ENCODE data around the gene SUMO2.
"Not testable (repeated sequence)": the region's sequence is repeated elsewhere in the genome, so short reads cannot be mapped to it uniquely, and the experiment has no call there.

The SUMO2 gene

GRCh38 chr17:75132018-75133000 is 50.5 kb downstream of the SUMO2 start:
- DNase-seq (ENCODE audit: low spot score in 2 of 2); H3K36me3 Mint-ChIP-seq (ENCODE audit: insufficient read depth); ATAC-seq (replicated peaks; ENCODE audit: extremely low read depth, poor library complexity, severe bottlenecking); H3K27me3 Mint-ChIP-seq; H3K9me3 Mint-ChIP-seq: not testable (repeated sequence)
- H3K4me1 Mint-ChIP-seq, result peaks cover 15% of the 10 kb centered on the region
- peak overlapping the region; percentile 49 for H3K27ac Mint-ChIP-seq (ENCODE audit: low read depth)
- H3K4me3 Mint-ChIP-seq, result peak overlapping the region; percentile 86

GRCh38 chr17:75131278-75132017 is 51.3 kb downstream of the SUMO2 start, which contains the start of gene NT5C:
Gene NT5C (minus strand): TSS chr17:75131742. CDS start chr17:75131707, 35 bp downstream.
- no peaks in the 10 kb centered on the region for H3K27me3 Mint-ChIP-seq
- peak within 1 kb of the TSS; percentile 92 for H3K27ac Mint-ChIP-seq (ENCODE audit: low read depth)
- no peaks in the 10 kb centered on the region for H3K9me3 Mint-ChIP-seq

GRCh38 chr17:75130632-75131277 is 52.0 kb downstream of the SUMO2 start:
- H3K4me3 Mint-ChIP-seq, result peak overlapping the region; percentile 86
- peaks cover 19% of the 10 kb centered on the region for H3K4me1 Mint-ChIP-seq
- peaks cover 7% of the 10 kb centered on the region for H3K36me3 Mint-ChIP-seq (ENCODE audit: insufficient read depth)
- ATAC-seq (replicated peaks; ENCODE audit: extremely low read depth, poor library complexity, severe bottlenecking) (peak; percentile 60), DNase-seq (ENCODE audit: low spot score in 2 of 2) (no peak)
- H3K27me3 Mint-ChIP-seq, result no peaks in the 10 kb centered on the region
- no peaks in the 10 kb centered on the region for H3K9me3 Mint-ChIP-seq
- H3K27ac Mint-ChIP-seq (ENCODE audit: low read depth), result peak overlapping the region; percentile 92

More at GRCh38 chr17:75131278-75132017, 51.3 kb downstream of the SUMO2 start, which contains the start of gene NT5C:
- ATAC-seq (replicated peaks; ENCODE audit: extremely low read depth, poor library complexity, severe bottlenecking) (peak; percentile 75), DNase-seq (ENCODE audit: low spot score in 2 of 2) (no peak)
- Mint-ChIP-seq H3K36me3 (ENCODE audit: insufficient read depth) (peaks cover 8% of the 10 kb centered on the region), H3K4me3 (peak within 1 kb of the TSS; percentile 86), H3K4me1 (peaks cover 15% of the 10 kb centered on the region)

GRCh38 chr17:75130059-75130631 is 52.6 kb downstream of the SUMO2 start:
- Mint-ChIP-seq H3K4me1 (peaks cover 23% of the 10 kb centered on the region), H3K36me3 (ENCODE audit: insufficient read depth) (peaks cover 9% of the 10 kb centered on the region), H3K27me3 (no peaks in the 10 kb centered on the region), H3K9me3 (no peaks in the 10 kb centered on the region), H3K4me3 (peak overlapping the region; percentile 86), H3K27ac (ENCODE audit: low read depth) (peak overlapping the region; percentile 92)
- ATAC-seq (replicated peaks; ENCODE audit: extremely low read depth, poor library complexity, severe bottlenecking) (no peak), DNase-seq (ENCODE audit: low spot score in 2 of 2) (no peak)

- DNase-seq (ENCODE audit: low spot score in 2 of 2) (no peak), ATAC-seq (replicated peaks; ENCODE audit: extremely low read depth, poor library complexity, severe bottlenecking) (no peak)
- Mint-ChIP-seq H3K4me1 (peaks cover 26% of the 10 kb centered on the region), H3K36me3 (ENCODE audit: insufficient read depth) (peaks cover 9% of the 10 kb centered on the region), H3K9me3 (no peaks in the 10 kb centered on the region), H3K27me3 (no peaks in the 10 kb centered on the region), H3K4me3 (peak overlapping the region; percentile 37), H3K27ac (ENCODE audit: low read depth) (peak overlapping the region; percentile 38)
Observed at GRCh38 chr17:75129576-75129975, 53.2 kb downstream of the SUMO2 start.

GRCh38 chr17:75128694-75129505 is 53.9 kb downstream of the SUMO2 start:
- Mint-ChIP-seq H3K27ac (ENCODE audit: low read depth) (peak overlapping the region; percentile 38), H3K36me3 (ENCODE audit: insufficient read depth) (peaks cover 9% of the 10 kb centered on the region), H3K27me3 (no peaks in the 10 kb centered on the region), H3K4me3 (peak overlapping the region; percentile 37), H3K4me1 (peaks cover 30% of the 10 kb centered on the region), H3K9me3 (no peaks in the 10 kb centered on the region)
- ATAC-seq (replicated peaks; ENCODE audit: extremely low read depth, poor library complexity, severe bottlenecking), result no peak
- no peak for DNase-seq (ENCODE audit: low spot score in 2 of 2)

- H3K4me3 Mint-ChIP-seq; ATAC-seq (replicated peaks; ENCODE audit: extremely low read depth, poor library complexity, severe bottlenecking); H3K36me3 Mint-ChIP-seq (ENCODE audit: insufficient read depth); H3K27ac Mint-ChIP-seq (ENCODE audit: low read depth); H3K27me3 Mint-ChIP-seq; H3K9me3 Mint-ChIP-seq; DNase-seq (ENCODE audit: low spot score in 2 of 2): not testable (repeated sequence)
- H3K4me1 Mint-ChIP-seq, result peaks cover 31% of the 10 kb centered on the region
Observed at GRCh38 chr17:75127936-75128335, 54.8 kb downstream of the SUMO2 start.

- no peaks in the 10 kb centered on the region for H3K27me3 Mint-ChIP-seq
- no peak overlapping the region for H3K27ac Mint-ChIP-seq (ENCODE audit: low read depth)
- H3K36me3 Mint-ChIP-seq (ENCODE audit: insufficient read depth), result peaks cover 10% of the 10 kb centered on the region
- no peaks in the 10 kb centered on the region for H3K9me3 Mint-ChIP-seq
- no peak for DNase-seq (ENCODE audit: low spot score in 2 of 2)
- no peak for ATAC-seq (replicated peaks; ENCODE audit: extremely low read depth, poor library complexity, severe bottlenecking)
- H3K4me3 Mint-ChIP-seq, result no peak overlapping the region
- H3K4me1 Mint-ChIP-seq, result peaks cover 31% of the 10 kb centered on the region
Observed at GRCh38 chr17:75126954-75127353, 55.8 kb downstream of the SUMO2 start.

- Mint-ChIP-seq H3K36me3 (ENCODE audit: insufficient read depth) (peaks cover 13% of the 10 kb centered on the region), H3K27ac (ENCODE audit: low read depth) (no peak overlapping the region), H3K27me3 (no peaks in the 10 kb centered on the region), H3K4me3 (no peak overlapping the region), H3K9me3 (no peaks in the 10 kb centered on the region), H3K4me1 (peaks cover 30% of the 10 kb centered on the region)
- DNase-seq (ENCODE audit: low spot score in 2 of 2) (no peak), ATAC-seq (replicated peaks; ENCODE audit: extremely low read depth, poor library complexity, severe bottlenecking) (no peak)
Observed at GRCh38 chr17:75125984-75126383, 56.8 kb downstream of the SUMO2 start.

- Mint-ChIP-seq H3K27me3 (no peaks in the 10 kb centered on the region), H3K36me3 (ENCODE audit: insufficient read depth) (peaks cover 11% of the 10 kb centered on the region), H3K9me3 (no peaks in the 10 kb centered on the region), H3K4me1 (peaks cover 27% of the 10 kb centered on the region), H3K4me3 (no peak overlapping the region), H3K27ac (ENCODE audit: low read depth) (peak overlapping the region; percentile 25)
- no peak for ATAC-seq (replicated peaks; ENCODE audit: extremely low read depth, poor library complexity, severe bottlenecking)
- DNase-seq (ENCODE audit: low spot score in 2 of 2), result no peak
Observed at GRCh38 chr17:75124819-75125162, 58.0 kb downstream of the SUMO2 start.

GRCh38 chr17:75124041-75124818 is 58.5 kb downstream of the SUMO2 start:
- no peak for ATAC-seq (replicated peaks; ENCODE audit: extremely low read depth, poor library complexity, severe bottlenecking)
- no peaks in the 10 kb centered on the region for H3K27me3 Mint-ChIP-seq
- peaks cover 8% of the 10 kb centered on the region for H3K36me3 Mint-ChIP-seq (ENCODE audit: insufficient read depth)
- DNase-seq (ENCODE audit: low spot score in 2 of 2), result no peak
- no peaks in the 10 kb centered on the region for H3K9me3 Mint-ChIP-seq
- no peak overlapping the region for H3K4me3 Mint-ChIP-seq
- H3K4me1 Mint-ChIP-seq, result peaks cover 27% of the 10 kb centered on the region
- H3K27ac Mint-ChIP-seq (ENCODE audit: low read depth), result peak overlapping the region; percentile 25
